ENCODE data around the gene SLC25A26.
"Not testable (repeated sequence)": the region's sequence is repeated elsewhere in the genome, so short reads cannot be mapped to it uniquely, and the experiment has no call there.

SLC25A26 gene

GRCh38 chr3:66261355-66261754 is 40.6 kb downstream of the SLC25A26 start:
- DNase-seq: no peak
- in situ Hi-C loops (cut with MboI; ENCODE audit: low pct_unique_long_range_greater_than_20kb, low sequenced_read_pairs): loop anchor here (25.0 kb wide), 1 partner anchor 551 kb away; no protein-coding TSS in a partner anchor

- no peak for DNase-seq
- in situ Hi-C loops (cut with MboI; ENCODE audit: low pct_unique_long_range_greater_than_20kb, low sequenced_read_pairs): loop anchor here (25.0 kb wide), 1 partner anchor 547 kb away; no protein-coding TSS in a partner anchor
These were observed 44.8 kb downstream of the SLC25A26 start for GRCh38 chr3:66265649-66266048.

- in situ Hi-C loops (cut with MboI; ENCODE audit: low pct_unique_long_range_greater_than_20kb, low sequenced_read_pairs): loop anchor here (25.0 kb wide), 1 partner anchor 546 kb away; no protein-coding TSS in a partner anchor
- DNase-seq: no peak
These were observed 45.8 kb downstream of the SLC25A26 start for GRCh38 chr3:66266551-66266950.

GRCh38 chr3:66267031-66267430 is 46.2 kb downstream of the SLC25A26 start:
- no peak for DNase-seq
- in situ Hi-C loops (cut with MboI; ENCODE audit: low pct_unique_long_range_greater_than_20kb, low sequenced_read_pairs): loop anchor here (25.0 kb wide), 1 partner anchor 545 kb away; no protein-coding TSS in a partner anchor

GRCh38 chr3:66267906-66268305 is 47.1 kb downstream of the SLC25A26 start:
- in situ Hi-C loops (cut with MboI; ENCODE audit: low pct_unique_long_range_greater_than_20kb, low sequenced_read_pairs): loop anchor here (25.0 kb wide), 1 partner anchor 544 kb away; no protein-coding TSS in a partner anchor
- no peak for DNase-seq

- DNase-seq: no peak
- in situ Hi-C loops (cut with MboI; ENCODE audit: low pct_unique_long_range_greater_than_20kb, low sequenced_read_pairs): loop anchor here (25.0 kb wide), 1 partner anchor 543 kb away; no protein-coding TSS in a partner anchor
These were observed 48.1 kb downstream of the SLC25A26 start for GRCh38 chr3:66268864-66269263.

- in situ Hi-C loops (cut with MboI; ENCODE audit: low pct_unique_long_range_greater_than_20kb, low sequenced_read_pairs): loop anchor here (25.0 kb wide), 1 partner anchor 543 kb away; no protein-coding TSS in a partner anchor
- DNase-seq: no peak
These were observed 48.6 kb downstream of the SLC25A26 start for GRCh38 chr3:66269411-66269810.

GRCh38 chr3:66270288-66270687 is 49.5 kb downstream of the SLC25A26 start:
- in situ Hi-C loops (cut with MboI; ENCODE audit: low pct_unique_long_range_greater_than_20kb, low sequenced_read_pairs): loop anchor here (25.0 kb wide), 1 partner anchor 542 kb away; no protein-coding TSS in a partner anchor
- no peak for DNase-seq

- in situ Hi-C loops (cut with MboI; ENCODE audit: low pct_unique_long_range_greater_than_20kb, low sequenced_read_pairs): loop anchor here (25.0 kb wide), 1 partner anchor 542 kb away; no protein-coding TSS in a partner anchor
- no peak for DNase-seq
These were observed 49.9 kb downstream of the SLC25A26 start for GRCh38 chr3:66270701-66271100.

- no peak for DNase-seq
- in situ Hi-C loops (cut with MboI; ENCODE audit: low pct_unique_long_range_greater_than_20kb, low sequenced_read_pairs): loop anchor here (25.0 kb wide), 1 partner anchor 541 kb away; no protein-coding TSS in a partner anchor
These were observed 50.4 kb downstream of the SLC25A26 start for GRCh38 chr3:66271231-66271630.

- in situ Hi-C loops (cut with MboI; ENCODE audit: low pct_unique_long_range_greater_than_20kb, low sequenced_read_pairs): loop anchor here (25.0 kb wide), 1 partner anchor 540 kb away; no protein-coding TSS in a partner anchor
- no peak for DNase-seq
These were observed 51.2 kb downstream of the SLC25A26 start for GRCh38 chr3:66272016-66272415.

GRCh38 chr3:66274837-66275236 is 54.0 kb downstream of the SLC25A26 start:
- not testable (repeated sequence) for DNase-seq
- in situ Hi-C loops (cut with MboI; ENCODE audit: low pct_unique_long_range_greater_than_20kb, low sequenced_read_pairs): loop anchor here (25.0 kb wide), 1 partner anchor 537 kb away; no protein-coding TSS in a partner anchor

GRCh38 chr3:66276705-66277274 is 56.0 kb downstream of the SLC25A26 start:
- peak; percentile 79 for DNase-seq
- in situ Hi-C loops (cut with MboI; ENCODE audit: low pct_unique_long_range_greater_than_20kb, low sequenced_read_pairs): no loop called here

- in situ Hi-C loops (cut with MboI; ENCODE audit: low pct_unique_long_range_greater_than_20kb, low sequenced_read_pairs): no loop called here
- DNase-seq: no peak
These were observed 58.4 kb downstream of the SLC25A26 start for GRCh38 chr3:66279168-66279567.

- in situ Hi-C loops (cut with MboI; ENCODE audit: low pct_unique_long_range_greater_than_20kb, low sequenced_read_pairs): no loop called here
- DNase-seq: no peak
These were observed 59.5 kb downstream of the SLC25A26 start for GRCh38 chr3:66280304-66280703.

GRCh38 chr3:66291922-66292321 is 71.1 kb downstream of the SLC25A26 start:
- in situ Hi-C loops (cut with MboI; ENCODE audit: low pct_unique_long_range_greater_than_20kb, low sequenced_read_pairs); DNase-seq: not testable (repeated sequence)

GRCh38 chr3:66297260-66297873 is 76.6 kb downstream of the SLC25A26 start:
- no peak for DNase-seq
- in situ Hi-C loops (cut with MboI; ENCODE audit: low pct_unique_long_range_greater_than_20kb, low sequenced_read_pairs): no loop called here

- in situ Hi-C loops (cut with MboI; ENCODE audit: low pct_unique_long_range_greater_than_20kb, low sequenced_read_pairs): no loop called here
- no peak for DNase-seq
These were observed 77.1 kb downstream of the SLC25A26 start for GRCh38 chr3:66297900-66298299.

- no peak for DNase-seq
- in situ Hi-C loops (cut with MboI; ENCODE audit: low pct_unique_long_range_greater_than_20kb, low sequenced_read_pairs): no loop called here
These were observed 77.8 kb downstream of the SLC25A26 start for GRCh38 chr3:66298591-66298990.

GRCh38 chr3:66299085-66299484 is 78.3 kb downstream of the SLC25A26 start:
- in situ Hi-C loops (cut with MboI; ENCODE audit: low pct_unique_long_range_greater_than_20kb, low sequenced_read_pairs); DNase-seq: not testable (repeated sequence)
